ENCODE data around the gene MYH9. TPM values are rescaled to one million over a fixed set of nuclear protein-coding genes. Genes with fewer than 3 reads are reported as not detected.

The MYH9 gene
- total RNA-seq, 3 donors from 2014 or later: 673 to 753 (median 716) TPM

DNA sequence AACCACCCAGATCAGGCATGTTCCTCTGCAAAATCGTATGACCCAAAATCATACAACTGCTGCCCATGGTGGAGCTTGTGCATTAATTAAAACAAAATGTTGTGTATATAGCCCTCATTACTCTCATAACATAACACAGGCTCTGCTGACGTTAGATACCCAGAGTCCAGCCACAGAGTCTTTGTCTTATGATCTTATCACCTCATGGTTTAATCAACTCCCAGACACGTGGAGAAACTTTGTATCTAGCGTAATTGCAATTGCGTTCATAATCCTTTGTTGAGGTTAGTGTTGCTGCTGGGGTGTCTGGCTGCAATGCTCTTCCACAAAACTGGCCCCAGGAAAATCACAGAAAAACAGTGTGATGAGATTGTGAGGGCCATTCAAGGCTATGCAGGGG lies 139.8 kb downstream of the MYH9 start:
- no peaks in the 10 kb centered on the region for H3K36me3 Mint-ChIP-seq (ENCODE audit: insufficient read depth)
- H3K4me3 Mint-ChIP-seq: no peak overlapping the region
- no peaks in the 10 kb centered on the region for H3K9me3 Mint-ChIP-seq
- H3K27me3 Mint-ChIP-seq (ENCODE audit: low read depth): peaks cover 2% of the 10 kb centered on the region
- H3K4me1 Mint-ChIP-seq (ENCODE audit: low read depth): peaks cover 15% of the 10 kb centered on the region
- no peak for DNase-seq
- no peak for ATAC-seq

DNA sequence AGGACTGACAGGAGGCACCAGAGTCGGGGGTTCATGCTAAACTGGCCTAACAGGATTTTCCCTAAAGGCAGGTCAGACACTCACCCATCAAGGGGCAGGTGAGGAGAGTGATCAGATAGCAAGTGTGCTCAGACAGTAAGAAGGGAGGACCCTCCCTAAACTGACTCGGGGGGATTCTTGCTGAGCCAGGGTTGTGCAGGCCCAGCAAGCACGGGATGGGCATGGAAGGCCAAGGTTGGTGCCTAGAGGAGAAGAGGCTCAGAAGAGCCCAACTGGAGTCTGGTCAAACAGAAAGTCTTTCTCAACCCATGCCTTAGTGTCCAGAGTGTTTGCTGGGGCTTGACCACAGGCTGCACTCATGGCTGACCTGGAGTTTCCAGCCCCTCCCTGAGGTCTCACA lies 141.0 kb downstream of the MYH9 start:
- peaks cover 2% of the 10 kb centered on the region for H3K27me3 Mint-ChIP-seq (ENCODE audit: low read depth)
- H3K9me3 Mint-ChIP-seq: peaks cover 6% of the 10 kb centered on the region
- DNase-seq: no peak
- no peak for ATAC-seq
- H3K4me3 Mint-ChIP-seq: no peak overlapping the region
- no peaks in the 10 kb centered on the region for H3K36me3 Mint-ChIP-seq (ENCODE audit: insufficient read depth)
- H3K4me1 Mint-ChIP-seq (ENCODE audit: low read depth): peaks cover 4% of the 10 kb centered on the region

DNA sequence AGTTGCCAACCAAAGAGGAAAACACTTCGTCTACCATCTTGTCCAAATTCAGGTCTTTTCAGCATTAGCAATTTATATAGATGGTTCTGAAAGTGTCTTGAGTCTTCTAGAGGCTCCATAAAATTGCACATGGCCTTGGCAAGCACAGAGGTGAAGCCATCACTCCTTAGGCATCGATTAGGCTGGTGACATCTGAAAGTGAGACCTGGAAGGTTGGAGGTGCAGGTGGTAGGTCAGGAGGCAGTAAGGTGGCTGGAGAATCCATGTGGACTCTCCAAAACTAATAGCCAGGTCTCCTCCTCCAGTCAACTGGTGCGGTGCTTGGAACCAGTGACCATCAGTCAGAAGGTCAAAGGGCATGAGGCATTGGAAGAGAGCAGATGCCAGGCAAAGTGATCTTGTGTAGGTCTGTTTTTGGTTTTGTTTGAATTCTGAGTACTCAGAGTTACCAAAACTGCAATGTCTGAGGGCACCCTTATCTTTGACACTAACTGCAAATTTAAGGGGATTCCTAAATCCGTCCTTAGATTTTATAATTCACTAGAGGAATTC lies 141.9 kb downstream of the MYH9 start:
- H3K9me3 Mint-ChIP-seq: peaks cover 6% of the 10 kb centered on the region
- DNase-seq (no peak), ATAC-seq (no peak)
- H3K36me3 Mint-ChIP-seq (ENCODE audit: insufficient read depth): no peaks in the 10 kb centered on the region
- H3K27me3 Mint-ChIP-seq (ENCODE audit: low read depth): peaks cover 2% of the 10 kb centered on the region
- H3K4me1 Mint-ChIP-seq (ENCODE audit: low read depth): no peaks in the 10 kb centered on the region
- H3K4me3 Mint-ChIP-seq: no peak overlapping the region

DNA sequence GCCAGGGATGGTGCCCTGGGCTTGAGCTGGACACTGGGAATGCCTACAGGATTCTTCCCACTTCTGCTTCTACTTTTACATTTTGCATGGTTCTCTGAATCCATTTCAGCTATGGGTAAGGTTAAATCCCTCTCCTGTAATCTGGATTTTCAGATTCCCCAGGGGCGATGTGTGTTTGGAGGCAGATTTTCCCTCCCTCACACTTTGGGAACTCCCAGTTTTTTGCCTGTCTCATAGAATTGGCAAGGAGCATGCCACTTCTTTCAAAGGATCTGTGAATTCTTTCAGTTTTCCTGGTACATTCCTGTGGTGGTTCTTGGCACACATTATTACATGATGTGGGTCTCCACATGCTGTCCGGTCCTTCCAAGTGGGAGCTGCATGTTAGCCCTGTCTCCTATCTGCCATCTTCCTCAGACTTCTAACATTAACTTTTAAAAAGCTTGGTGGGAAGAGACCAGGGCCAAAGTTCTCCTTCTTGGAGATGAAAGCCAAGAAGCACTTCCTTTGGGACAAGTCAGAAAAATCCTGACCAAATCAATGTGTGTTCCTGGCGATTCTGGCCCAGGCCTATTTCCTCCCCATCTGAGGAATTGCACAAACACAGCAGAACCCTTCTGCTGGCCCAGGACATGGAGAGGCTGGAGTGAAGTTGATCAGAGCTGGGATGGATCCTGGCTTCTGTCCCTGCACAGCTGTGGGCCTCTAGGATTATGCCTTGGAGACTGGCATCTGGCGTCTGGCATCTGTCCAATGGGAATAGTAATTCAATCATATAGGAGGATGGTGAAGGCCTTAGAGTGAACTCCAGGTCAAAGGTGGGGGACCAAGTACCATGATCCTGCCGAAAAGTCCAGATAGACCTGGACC lies 143.0 kb downstream of the MYH9 start:
- no peak for DNase-seq
- Mint-ChIP-seq H3K9me3 (peaks cover 6% of the 10 kb centered on the region), H3K4me1 (ENCODE audit: low read depth) (peaks cover 8% of the 10 kb centered on the region), H3K36me3 (ENCODE audit: insufficient read depth) (no peaks in the 10 kb centered on the region), H3K27me3 (ENCODE audit: low read depth) (peaks cover 2% of the 10 kb centered on the region), H3K4me3 (no peak overlapping the region)
- no peak for ATAC-seq

DNA sequence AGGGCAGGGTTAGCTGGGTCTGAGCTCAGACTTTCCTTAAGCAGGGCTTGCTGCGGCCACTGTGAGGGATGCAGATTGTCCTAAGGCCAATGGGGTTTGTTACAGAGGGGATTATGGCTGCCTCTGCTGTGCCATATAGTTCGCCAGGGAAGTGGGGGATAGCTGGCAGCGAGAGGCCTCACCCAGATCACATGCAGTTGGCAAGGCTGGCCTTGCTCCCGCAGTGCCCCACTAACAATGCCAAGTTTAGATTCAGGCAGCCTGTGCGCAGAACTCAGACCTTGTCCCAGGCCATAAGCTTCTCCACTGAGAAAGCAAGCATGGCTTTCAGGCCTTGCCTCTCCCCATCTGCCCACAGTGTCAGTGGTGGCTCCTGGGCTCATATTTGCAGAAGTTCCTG lies 143.8 kb downstream of the MYH9 start:
- ATAC-seq: no peak
- H3K27me3 Mint-ChIP-seq (ENCODE audit: low read depth): peaks cover 2% of the 10 kb centered on the region
- no peak overlapping the region for H3K4me3 Mint-ChIP-seq
- H3K36me3 Mint-ChIP-seq (ENCODE audit: insufficient read depth): peaks cover 4% of the 10 kb centered on the region
- H3K4me1 Mint-ChIP-seq (ENCODE audit: low read depth): peaks cover 11% of the 10 kb centered on the region
- DNase-seq: no peak
- H3K9me3 Mint-ChIP-seq: peaks cover 6% of the 10 kb centered on the region

DNA sequence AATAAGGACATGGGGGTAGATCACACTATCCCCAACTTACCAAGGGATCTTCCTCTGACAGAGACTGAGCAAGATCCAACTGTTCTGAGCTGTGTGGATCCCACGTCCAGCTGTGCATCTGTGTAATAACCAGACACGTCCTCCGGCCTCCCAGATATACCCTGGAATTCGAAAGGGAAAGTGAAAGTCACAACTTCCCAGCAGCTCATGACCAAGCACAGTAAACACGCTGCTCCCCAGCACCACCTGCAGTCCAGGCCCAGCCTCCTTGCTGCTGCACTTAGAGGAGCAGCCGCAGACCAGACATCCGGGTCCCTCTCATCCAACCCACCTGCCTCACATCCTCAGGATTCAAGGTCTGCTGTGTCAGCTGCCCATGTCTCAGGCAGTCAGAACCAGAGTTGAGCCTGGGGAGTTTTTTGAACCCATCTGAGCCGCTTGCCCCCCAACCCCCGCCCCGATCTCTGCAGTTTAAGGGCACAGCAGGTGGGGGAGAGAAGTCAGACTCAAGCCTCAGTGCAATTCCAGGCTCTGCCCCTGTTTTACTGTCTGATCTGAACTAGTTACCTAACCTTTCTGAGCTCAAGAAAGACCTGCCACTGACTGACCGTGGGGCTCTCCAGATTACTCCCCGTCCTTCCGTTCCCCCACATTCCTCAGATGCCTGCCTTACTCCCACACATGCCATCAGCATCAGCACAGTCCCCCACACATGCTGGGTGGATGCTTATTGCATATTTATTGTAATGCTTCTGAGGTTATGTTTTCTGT lies 148.2 kb downstream of the MYH9 start, which contains the start of gene APOL2:
Gene APOL2 (minus strand): TSS at position 127 of the 771 bp plus-strand sequence. CDS start 6,365 bp downstream, outside the sequence.
- Mint-ChIP-seq H3K4me3 (peak within 1 kb of the TSS; percentile 97), H3K27me3 (ENCODE audit: low read depth) (no peaks in the 10 kb centered on the region), H3K4me1 (ENCODE audit: low read depth) (peaks cover 48% of the 10 kb centered on the region), H3K36me3 (ENCODE audit: insufficient read depth) (peaks cover 27% of the 10 kb centered on the region), H3K9me3 (peaks cover 6% of the 10 kb centered on the region)
- ATAC-seq (peak; percentile 92 to 93), DNase-seq (peak; percentile 81)

DNA sequence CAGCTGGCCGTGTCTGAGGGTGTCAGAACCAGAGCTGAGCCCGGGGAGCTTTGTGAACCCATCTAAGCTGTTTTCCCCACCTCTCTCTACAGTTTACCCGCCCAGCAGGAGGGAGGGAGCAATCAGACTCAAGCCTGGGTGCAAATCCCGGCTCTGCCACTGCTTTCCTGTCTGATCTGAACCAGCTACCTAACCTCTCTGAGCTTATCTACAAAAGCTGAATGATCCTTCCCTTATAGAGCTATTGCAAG lies 148.7 kb downstream of the MYH9 start:
- DNase-seq (no peak), ATAC-seq (peak in 1 of 2 donors; percentile 16)
- H3K36me3 Mint-ChIP-seq (ENCODE audit: insufficient read depth): peaks cover 32% of the 10 kb centered on the region
- H3K27me3 Mint-ChIP-seq (ENCODE audit: low read depth): no peaks in the 10 kb centered on the region
- H3K4me1 Mint-ChIP-seq (ENCODE audit: low read depth): peaks cover 53% of the 10 kb centered on the region
- H3K4me3 Mint-ChIP-seq: peak overlapping the region; percentile 97
- peaks cover 6% of the 10 kb centered on the region for H3K9me3 Mint-ChIP-seq

DNA sequence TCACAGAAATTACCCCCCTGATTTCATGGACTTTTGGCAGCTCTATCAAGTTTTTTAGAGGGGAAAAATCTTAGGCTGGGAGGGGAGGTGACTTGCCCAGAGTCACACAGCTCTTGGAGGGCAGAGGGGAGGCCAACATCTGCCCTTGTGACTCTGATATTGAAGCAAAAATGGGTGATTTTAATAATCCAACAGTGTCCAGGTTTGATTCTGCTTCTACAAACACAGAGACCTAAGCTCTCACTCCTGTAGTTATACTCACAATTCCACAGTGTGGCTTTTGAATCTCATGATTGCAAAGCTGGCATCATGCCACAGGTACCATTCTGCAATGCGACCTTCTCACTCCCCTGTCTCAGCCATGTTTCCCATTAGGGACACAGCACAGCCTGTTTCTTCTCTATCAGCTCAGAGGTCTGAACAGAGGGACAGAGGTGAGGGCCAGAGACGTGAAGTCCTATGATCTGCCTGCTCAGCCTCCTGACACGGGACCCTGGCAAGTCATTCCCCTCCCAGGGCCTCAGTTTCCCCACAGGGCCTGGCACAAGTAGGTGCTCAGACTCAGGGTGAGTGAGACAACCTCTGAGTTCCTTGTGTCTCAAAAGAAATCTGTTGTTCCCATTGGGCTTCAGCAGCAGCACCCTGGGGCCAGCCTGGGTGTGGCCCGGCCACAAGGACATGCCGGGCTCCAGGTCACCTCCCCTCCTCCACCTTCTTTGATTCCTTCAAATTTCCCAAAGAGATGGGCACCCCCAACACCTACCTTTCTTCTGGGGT lies 149.2 kb downstream of the MYH9 start:
- H3K4me1 Mint-ChIP-seq (ENCODE audit: low read depth): peaks cover 57% of the 10 kb centered on the region

DNA sequence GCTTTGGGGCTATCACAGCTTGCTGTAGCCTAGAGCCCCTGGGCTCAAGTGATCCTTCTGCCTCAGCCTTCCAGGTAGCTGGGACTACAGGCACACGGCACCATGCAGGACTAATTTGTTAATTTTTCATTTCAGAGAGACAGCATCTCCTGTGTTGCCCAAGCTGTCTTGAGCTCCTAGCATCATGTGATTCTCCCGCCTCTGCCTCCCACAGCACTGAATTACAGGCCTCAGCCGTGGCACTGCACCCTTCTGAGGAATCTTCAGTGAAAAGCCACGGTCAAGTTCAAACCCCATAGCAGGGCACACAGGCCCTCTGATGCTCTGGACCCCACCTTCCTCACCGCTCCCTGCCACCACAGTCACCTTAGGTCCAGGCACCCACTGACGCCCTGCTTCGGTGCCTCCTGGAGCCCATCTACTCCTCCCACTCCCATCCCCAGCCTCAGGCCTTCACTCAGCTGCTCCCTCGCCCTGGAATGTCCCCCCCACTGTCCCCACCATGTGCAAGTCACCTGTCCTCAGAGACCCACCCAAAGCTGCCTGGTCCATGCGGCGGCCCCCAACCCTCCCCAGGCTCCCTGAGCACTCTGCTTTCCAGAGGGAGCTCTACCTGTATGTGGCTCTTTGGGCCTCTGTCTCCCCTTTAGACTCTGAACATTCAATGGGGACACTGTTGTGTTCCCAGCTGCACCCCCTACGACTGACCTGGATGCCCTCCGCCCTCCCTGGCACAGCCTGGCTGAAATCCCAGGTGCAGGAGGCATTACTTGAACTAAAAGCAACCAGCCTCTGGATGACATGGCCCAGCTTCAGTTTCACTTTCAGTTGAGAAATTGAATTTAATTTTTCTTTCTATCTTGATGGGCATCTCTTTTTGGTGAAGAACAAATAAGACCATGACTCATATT lies 150.1 kb downstream of the MYH9 start:
- Mint-ChIP-seq H3K9me3 (peaks cover 4% of the 10 kb centered on the region), H3K27me3 (ENCODE audit: low read depth) (no peaks in the 10 kb centered on the region), H3K36me3 (ENCODE audit: insufficient read depth) (peaks cover 45% of the 10 kb centered on the region), H3K4me1 (ENCODE audit: low read depth) (peaks cover 60% of the 10 kb centered on the region), H3K4me3 (peak overlapping the region; percentile 97)
- DNase-seq: no peak
- ATAC-seq: peak; percentile 40 to 49

More for the DNA sequence above, 149.2 kb downstream of the MYH9 start:
- ATAC-seq (peak; percentile 16 to 38), DNase-seq (no peak)
- no peaks in the 10 kb centered on the region for H3K27me3 Mint-ChIP-seq (ENCODE audit: low read depth)
- peaks cover 37% of the 10 kb centered on the region for H3K36me3 Mint-ChIP-seq (ENCODE audit: insufficient read depth)
- H3K4me3 Mint-ChIP-seq: peak overlapping the region; percentile 97
- H3K9me3 Mint-ChIP-seq: peaks cover 6% of the 10 kb centered on the region

DNA sequence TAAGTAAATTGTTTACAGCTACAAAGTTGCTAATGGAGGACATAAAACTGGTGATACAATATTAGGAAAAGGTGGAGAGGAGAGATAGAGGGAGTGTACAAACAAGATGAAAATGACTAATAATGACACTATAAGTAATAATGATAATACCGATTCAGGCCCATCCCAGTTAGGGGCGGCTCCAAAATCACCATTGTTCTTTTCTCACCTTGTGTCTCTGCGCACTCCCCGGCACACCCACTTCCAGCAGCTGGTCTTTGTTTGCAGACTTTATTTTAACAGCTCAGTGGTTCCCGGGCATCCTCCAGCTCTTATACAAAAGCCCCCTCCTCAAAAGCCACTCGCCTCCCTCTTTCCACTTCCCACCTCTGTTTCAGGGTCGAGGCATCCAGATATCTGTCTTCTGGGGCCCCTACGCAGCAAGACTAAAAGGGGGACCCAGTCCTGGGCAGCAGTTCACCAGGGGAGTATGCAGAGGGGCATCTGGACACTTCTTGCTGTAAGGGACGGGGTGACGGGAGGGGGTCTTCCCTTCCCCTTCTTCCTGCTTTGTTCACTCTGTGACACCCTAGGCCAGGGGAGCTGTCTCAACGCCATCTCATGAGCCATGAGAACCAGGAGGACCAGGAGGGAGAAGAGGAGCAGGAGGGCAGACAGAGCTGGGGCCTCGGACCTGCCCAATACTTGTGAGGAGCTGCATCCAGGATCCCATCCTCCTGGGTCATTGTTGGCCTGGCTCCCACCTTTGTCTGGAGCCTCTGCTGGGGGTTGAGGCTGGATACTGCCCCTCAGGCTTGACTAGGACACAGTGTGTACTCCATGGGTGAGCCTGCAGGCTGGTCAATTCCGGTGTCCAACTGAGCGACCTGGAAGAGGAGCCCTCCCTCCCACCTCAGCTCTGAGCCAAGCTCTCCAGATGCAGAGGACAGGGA lies 151.1 kb downstream of the MYH9 start:
- peak overlapping the region; percentile 97 for H3K4me3 Mint-ChIP-seq

DNA sequence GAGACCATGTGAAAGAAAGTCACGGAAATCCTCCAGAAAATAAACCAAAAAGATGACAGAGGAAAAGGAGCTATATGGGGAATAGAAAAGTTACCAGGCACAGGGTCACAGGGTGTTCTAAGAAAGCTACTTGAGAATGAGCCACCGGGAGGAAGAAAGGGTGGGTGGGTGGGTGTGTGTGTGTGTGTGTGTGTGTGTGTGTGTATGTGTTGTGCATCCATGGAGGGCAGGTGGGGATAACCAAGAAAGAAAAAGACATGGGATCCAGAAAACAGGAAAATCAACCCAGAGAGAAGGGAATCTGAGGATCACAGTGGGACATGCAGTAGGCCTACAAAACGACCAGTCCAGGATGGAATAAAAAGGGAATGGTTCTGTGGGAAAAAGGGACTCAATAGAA lies 152.2 kb downstream of the MYH9 start:
- Mint-ChIP-seq H3K9me3 (no peaks in the 10 kb centered on the region), H3K36me3 (ENCODE audit: insufficient read depth) (peaks cover 62% of the 10 kb centered on the region), H3K4me3 (peak overlapping the region; percentile 97), H3K27me3 (ENCODE audit: low read depth) (no peaks in the 10 kb centered on the region), H3K4me1 (ENCODE audit: low read depth) (peaks cover 64% of the 10 kb centered on the region)
- ATAC-seq (no peak), DNase-seq (no peak)

More for the DNA sequence above, 151.1 kb downstream of the MYH9 start:
- Mint-ChIP-seq H3K9me3 (no peaks in the 10 kb centered on the region), H3K27me3 (ENCODE audit: low read depth) (no peaks in the 10 kb centered on the region), H3K36me3 (ENCODE audit: insufficient read depth) (peaks cover 54% of the 10 kb centered on the region), H3K4me1 (ENCODE audit: low read depth) (peaks cover 64% of the 10 kb centered on the region)
- DNase-seq (no peak), ATAC-seq (no peak)

DNA sequence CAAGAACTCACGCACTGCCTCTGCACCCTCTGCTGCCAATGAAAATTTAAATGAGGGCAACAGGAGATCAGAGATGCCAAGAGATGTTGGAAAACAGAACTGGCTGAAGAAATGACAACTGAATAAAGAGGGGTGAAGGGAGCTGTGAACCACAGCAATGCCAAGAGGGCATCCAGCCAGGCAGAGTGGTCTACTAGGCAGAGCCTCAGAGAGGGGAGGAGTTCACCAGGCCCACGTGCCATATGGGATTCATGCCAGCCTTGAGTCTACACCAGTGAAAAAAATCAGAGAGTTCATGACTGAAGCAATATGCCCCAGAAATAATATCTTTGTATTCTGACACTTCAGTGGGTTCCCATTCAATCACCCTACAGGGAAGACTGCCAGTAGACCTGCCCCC lies 152.8 kb downstream of the MYH9 start:
- no peak for ATAC-seq
- H3K9me3 Mint-ChIP-seq: no peaks in the 10 kb centered on the region
- peaks cover 58% of the 10 kb centered on the region for H3K4me1 Mint-ChIP-seq (ENCODE audit: low read depth)

More for the DNA sequence above, 152.8 kb downstream of the MYH9 start:
- H3K4me3 Mint-ChIP-seq: peak overlapping the region; percentile 97
- no peak for DNase-seq
- H3K36me3 Mint-ChIP-seq (ENCODE audit: insufficient read depth): peaks cover 67% of the 10 kb centered on the region
- H3K27me3 Mint-ChIP-seq (ENCODE audit: low read depth): no peaks in the 10 kb centered on the region
